Measurements from ENCODE around the gene RBM38.

RBM38 gene

DNA sequence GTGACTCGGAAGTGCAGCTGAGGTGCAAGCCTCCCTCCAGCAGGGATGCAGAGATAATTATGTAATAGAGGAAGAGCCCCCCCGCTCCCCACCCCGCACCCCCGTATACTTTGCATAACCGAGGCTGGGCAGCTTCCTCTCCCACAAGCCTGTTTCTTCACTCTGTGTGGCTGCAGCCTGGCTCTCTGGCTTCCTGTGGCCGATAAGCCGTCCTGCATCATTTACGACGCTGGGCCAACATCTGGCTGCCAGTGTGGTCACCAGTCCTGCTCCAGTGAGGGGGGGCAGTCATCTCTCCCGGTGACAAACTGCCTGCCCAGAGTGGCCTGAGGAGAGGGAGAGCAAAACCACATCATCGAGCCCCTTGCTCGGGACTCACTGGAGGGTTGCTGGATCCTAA, 59.2 kb downstream of the RBM38 start:
- no peak for DNase-seq (ENCODE audit: low read depth in 1 of 2, low spot score in 1 of 2)

DNA sequence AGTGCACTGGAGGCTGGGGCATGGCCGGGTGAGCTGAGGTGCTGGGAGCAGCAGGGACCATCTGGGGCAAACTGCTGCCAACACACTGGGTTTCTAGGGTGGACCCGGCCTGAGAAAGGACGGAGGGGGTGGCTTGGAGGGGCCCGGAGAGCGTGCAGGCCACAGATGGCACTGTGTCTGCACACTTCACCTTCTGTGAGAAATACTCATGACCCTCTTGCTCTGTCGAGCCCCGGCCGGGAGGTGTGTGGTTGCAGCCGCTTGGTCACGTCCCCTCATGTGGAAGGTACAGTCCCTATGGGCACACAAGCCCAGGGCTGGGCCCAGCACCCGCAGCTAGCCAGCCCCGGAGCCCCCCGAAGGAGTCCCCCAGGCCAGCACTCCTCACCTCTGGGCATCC, 59.7 kb downstream of the RBM38 start:
- no peak for DNase-seq (ENCODE audit: low read depth in 1 of 2, low spot score in 1 of 2)

DNA sequence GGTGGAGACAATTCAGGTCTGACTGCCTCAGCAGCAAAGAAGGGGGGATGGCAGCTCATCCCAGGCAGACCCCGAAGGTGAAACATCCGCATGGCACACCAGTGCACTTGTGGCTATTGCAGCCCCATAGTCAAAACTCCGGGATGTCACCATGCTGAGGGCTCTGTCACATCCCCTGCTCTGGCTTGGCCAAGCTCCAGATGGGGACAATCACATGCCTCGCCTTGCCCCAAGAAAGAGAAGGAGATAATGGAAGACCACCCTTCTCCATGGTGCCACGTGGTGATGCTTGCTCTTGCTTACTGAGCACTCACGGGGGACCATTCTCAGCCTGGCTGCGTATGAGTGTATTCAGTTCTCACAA, 60.2 kb downstream of the RBM38 start:
- DNase-seq (ENCODE audit: low read depth in 1 of 2, low spot score in 1 of 2) = no peak

DNA sequence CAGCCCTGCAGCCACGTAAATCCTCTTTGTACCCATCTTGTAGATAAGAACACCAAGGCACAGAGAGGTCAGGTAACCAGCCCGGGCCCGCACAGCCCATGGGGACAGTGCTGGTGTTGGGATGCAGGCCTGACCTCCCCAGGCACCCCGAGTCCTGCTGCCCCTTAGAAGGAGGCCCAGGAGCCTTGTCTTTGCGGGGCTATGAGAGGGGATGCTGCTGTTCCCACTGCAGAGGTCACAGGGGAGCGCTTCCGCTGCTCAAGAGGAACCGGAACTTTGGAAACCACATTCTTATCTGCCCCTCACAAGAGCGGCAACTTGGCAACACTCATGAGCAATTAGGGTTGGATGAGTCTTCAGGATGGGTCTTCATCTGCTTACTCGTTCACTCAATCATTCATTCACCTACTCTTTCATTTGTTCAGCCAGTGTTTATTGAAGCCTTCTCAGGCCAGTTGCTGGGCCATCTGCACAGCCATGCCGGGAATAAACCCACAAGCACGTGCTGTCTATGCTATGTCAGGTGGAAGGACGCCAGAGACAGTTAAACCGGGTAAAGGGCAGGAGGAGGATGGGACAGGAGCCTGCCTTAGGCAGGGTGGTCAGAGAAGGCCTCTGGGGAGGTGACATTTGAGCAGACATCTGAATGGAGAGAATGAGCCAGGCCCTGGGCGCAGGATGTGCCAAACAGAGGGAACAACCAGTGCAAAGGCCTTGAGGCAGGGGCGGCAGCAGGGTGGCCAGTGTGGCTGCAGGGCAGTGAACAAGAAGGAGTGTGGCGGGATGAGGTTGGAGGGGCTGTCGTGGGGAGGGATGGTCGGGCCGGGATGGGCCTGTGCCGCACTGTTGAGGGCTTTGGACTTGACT, 60.8 kb downstream of the RBM38 start:
- DNase-seq (ENCODE audit: low read depth in 1 of 2, low spot score in 1 of 2) = no peak

DNA sequence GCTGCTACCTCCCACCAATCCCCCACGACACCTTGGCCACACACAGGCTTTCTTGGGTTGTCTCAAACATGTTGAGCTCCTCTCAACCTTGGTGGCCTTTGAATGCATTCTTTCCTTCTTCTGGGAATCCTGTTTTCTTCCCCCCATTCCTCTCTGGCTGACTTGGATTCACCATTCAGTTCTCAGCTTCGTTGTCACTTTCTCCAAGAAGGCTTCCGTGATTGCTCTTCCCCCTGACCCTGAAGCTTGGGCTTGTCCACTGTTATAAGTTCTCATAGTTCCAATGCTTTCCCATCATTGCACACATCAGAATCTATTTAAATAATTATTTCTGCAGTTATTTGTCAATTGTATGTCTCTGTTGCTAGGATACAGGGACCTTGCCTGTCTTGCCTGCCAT, 64.2 kb downstream of the RBM38 start:
- DNase-seq (ENCODE audit: low read depth in 1 of 2, low spot score in 1 of 2) = no peak

DNA sequence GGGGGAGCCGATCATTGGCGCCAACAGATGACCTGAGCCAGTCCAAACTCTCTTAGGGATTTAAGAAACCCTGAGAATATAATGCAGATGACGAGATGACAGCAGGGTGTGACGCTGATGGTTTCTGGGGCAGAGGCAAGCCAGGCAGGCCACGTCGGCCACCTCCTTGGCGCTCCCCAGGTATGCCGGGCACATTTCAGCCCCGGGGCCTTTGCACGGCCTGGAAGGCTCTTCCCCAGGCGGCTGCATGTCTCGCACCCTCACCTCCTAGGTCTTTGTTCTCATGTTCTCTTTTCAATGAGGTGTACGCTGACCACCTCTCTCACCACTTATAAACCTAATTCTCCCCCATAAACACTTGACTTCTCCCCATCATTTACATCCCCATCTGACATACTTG, 64.9 kb downstream of the RBM38 start:
- DNase-seq (ENCODE audit: low read depth in 1 of 2, low spot score in 1 of 2) = no peak

DNA sequence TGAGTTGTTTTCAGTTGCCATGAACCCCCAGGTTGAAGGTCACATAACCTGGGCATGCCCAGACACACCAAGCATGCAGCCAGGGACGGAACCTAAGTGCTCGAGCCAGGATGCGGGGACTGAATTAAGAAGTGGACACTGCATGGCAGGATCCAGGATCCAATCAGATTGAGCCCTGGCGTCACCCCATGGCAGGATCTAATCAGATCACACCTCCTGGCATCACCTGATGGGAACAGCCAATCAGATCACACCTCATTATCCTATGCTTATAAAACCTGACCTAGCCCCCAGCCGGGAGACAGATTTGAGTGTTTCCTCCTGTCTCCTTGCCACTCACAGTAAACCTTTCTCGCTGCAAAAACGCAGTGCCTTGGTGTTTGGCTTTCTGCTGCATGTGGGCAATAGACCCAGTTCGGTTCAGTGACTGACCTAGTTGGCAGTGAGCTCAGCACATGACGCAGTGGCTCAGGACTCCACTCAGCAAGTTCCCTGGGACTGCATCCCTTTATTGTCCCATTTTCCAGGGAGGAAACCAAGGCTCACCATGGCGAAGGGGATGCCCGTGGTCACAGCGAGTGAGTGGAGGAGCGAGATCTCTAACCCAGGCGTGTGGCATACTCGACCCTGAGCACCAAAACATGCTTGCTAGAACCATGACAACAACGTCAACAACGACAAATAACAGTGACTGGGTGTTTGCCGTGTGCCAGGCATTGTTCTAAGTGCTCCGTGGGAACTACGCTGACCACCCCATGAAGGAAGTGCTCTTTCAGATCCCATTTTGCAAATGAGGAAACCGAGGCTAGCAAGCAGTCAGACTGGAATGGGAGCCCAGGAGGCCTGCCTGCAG, 66.3 kb downstream of the RBM38 start:
- DNase-seq (ENCODE audit: low read depth in 1 of 2, low spot score in 1 of 2) = no peak

DNA sequence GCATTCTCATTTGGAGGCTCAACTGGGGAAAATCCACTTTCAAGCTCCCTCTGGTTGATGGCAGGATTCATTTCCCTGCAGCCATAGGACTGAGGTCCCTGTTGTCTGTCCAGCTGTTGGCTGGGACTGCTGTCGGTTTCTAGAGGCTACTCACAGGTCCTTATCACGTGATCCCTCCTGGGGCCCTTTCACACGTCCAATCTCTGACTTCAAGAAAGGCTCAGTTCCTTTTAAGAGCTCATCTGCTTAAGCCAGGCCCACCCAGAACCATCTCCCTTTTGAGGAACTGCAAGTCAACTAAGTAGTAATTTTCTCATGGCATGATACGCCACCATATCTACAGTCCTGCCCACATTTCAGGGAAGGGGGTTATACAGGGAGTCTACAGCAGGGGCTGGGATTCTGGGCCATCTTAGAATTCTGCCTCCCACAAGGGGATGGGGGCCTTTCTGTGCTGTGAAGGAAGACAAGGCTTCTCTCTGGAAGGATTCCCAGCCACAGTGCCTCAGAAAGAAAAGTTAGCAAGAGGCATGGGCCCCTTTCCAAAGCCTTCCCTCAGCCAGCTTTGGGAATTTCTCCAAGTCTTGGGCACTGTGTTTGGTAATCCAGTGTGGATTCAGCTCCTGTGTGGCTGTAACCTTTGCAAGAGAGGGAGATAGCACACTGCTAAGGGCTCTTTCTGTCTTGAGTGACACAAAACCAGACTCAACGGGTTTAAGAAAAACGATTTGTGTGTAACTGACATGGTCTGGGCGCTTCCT, 67.4 kb downstream of the RBM38 start:
- DNase-seq (ENCODE audit: low read depth in 1 of 2, low spot score in 1 of 2) = no peak
